Keratinocyte (primary cell): ENCODE results near the gene VRK3. TPM values are rescaled to one million over a fixed set of nuclear protein-coding genes. Genes with fewer than 3 reads are reported as not detected.
"Not testable (repeated sequence)": the region's sequence is repeated elsewhere in the genome, so short reads cannot be mapped to it uniquely, and the experiment has no call there.

Experiments
- DNase-seq: peaks from one replicate; pipeline ENCODE4 v3.0.0-alpha.2; 2011; ENCODE audit warnings: low read depth, missing footprints, low spot score
- FAIRE-seq: peaks from 2 replicates; lab custom pipeline; 2011; peaks lifted over from hg19 to GRCh38; lab: Jason Lieb, UNC
- H2AFZ ChIP-seq: 2 replicates; pipeline ENCODE4 v1.6.0; 2012; ENCODE audit warnings: low read length, control low read depth, inconsistent platforms; ENCODE audit not compliant: control insufficient read depth
- H3K27ac ChIP-seq: 2 replicates; pipeline ENCODE4 v1.5.1; 2011; ENCODE audit warnings: low read length; ENCODE audit not compliant: control insufficient read depth, insufficient read depth
- H3K27me3 ChIP-seq: 3 replicates; pipeline ENCODE4 v1.6.0; 2011; ENCODE audit warnings: low read length; ENCODE audit not compliant: control insufficient read depth, insufficient read depth; ENCODE audit errors: extremely low read depth
- H3K36me3 ChIP-seq, 2 experiments: 2 replicates in 1 of 2; 3 replicates in 1 of 2; pipeline ENCODE4 v1.5.1; 2011; ENCODE audit warnings: low read length in 2 of 2, mild to moderate bottlenecking in 1 of 2; ENCODE audit not compliant: control insufficient read depth in 2 of 2, insufficient read depth in 2 of 2; ENCODE audit errors: extremely low read depth in 1 of 2
- H3K4me1 ChIP-seq: 3 replicates; pipeline ENCODE4 v1.5.1; 2011; ENCODE audit warnings: low read length; ENCODE audit not compliant: control insufficient read depth, insufficient read depth; ENCODE audit errors: extremely low read depth
- H3K4me2 ChIP-seq: 3 replicates; pipeline ENCODE4 v1.6.0; 2011; ENCODE audit warnings: low read depth, low read length; ENCODE audit not compliant: control insufficient read depth, insufficient read depth; ENCODE audit errors: extremely low read depth
- H3K4me3 ChIP-seq, 3 experiments: fragments of 200-600 bp in 1 of 3; sonication (generic) in 1 of 3; 2 replicates in 2 of 3; 3 replicates in 1 of 3; pipeline ENCODE4 v1.5.1; 2011 to 2016; ENCODE audit warnings: low read length in 3 of 3, mild to moderate bottlenecking in 3 of 3, control low read depth in 2 of 3, inconsistent platforms in 1 of 3, low read depth in 1 of 3, mixed read lengths in 1 of 3, mixed run types in 1 of 3, moderate library complexity in 1 of 3; ENCODE audit not compliant: control insufficient read depth in 2 of 3, insufficient read depth in 2 of 3; ENCODE audit errors: extremely low read depth in 1 of 3
- H3K79me2 ChIP-seq: 2 replicates; pipeline ENCODE4 v1.6.0; 2012; ENCODE audit warnings: low read length; ENCODE audit not compliant: control insufficient read depth, insufficient read depth
- H3K9ac ChIP-seq: 3 replicates; pipeline ENCODE4 v1.6.0; 2011; ENCODE audit warnings: low read length; ENCODE audit not compliant: control insufficient read depth, insufficient read depth; ENCODE audit errors: extremely low read depth
- H3K9me1 ChIP-seq: 3 replicates; pipeline ENCODE4 v1.6.0; 2011; ENCODE audit warnings: low read length; ENCODE audit not compliant: control insufficient read depth, insufficient read depth; ENCODE audit errors: extremely low read depth
- H3K9me3 ChIP-seq: 2 replicates; pipeline ENCODE4 v1.5.1; 2012; ENCODE audit warnings: low read depth, low read length; ENCODE audit not compliant: control insufficient read depth
- H4K20me1 ChIP-seq: 3 replicates; pipeline ENCODE4 v1.6.0; 2011; ENCODE audit warnings: low read length; ENCODE audit not compliant: control insufficient read depth, insufficient read depth; ENCODE audit errors: extremely low read depth
- CTCF ChIP-seq, 3 experiments: IDR thresholded peaks in 1 of 3; conservative IDR thresholded peaks in 1 of 3; optimal IDR thresholded peaks in 1 of 3; 2 replicates in 2 of 3; 3 replicates in 1 of 3; pipeline versions ENCODE3 to v1.5.1; 2011; ENCODE audit warnings: low read length in 3 of 3, mild to moderate bottlenecking in 3 of 3, moderate library complexity in 2 of 3, control low read depth in 1 of 3, inconsistent platforms in 1 of 3; ENCODE audit not compliant: insufficient read depth in 2 of 3; ENCODE audit errors: extremely low read depth in 1 of 3
- EZH2 ChIP-seq: IDR thresholded peaks from one replicate; pipeline ENCODE4 v1.6.1; 2012; ENCODE audit warnings: inconsistent platforms, mild to moderate bottlenecking, low read length, moderate library complexity
- dilution Hi-C: fragments of 300-500 bp; cut with MboI; formaldehyde crosslinking; loops from one replicate; pipeline ENCODE4 v1.7.0; 2020; ENCODE audit warnings: low sequenced_read_pairs; ENCODE audit not compliant: extremely low pct_ligation_motif_present
- polyA minus RNA-seq, 3 experiments: library from RNA; depleted of rRNA, polyadenylated mRNA; stranded (reverse); fragments of >200 nt; gene quantifications; 1 replicate in 1 of 3; 2 replicates in 1 of 3; 3 replicates in 1 of 3; pipeline ENCODE4 v1.2.3, GENCODE V29; 2011
- polyA plus RNA-seq, 5 experiments: library from polyadenylated mRNA; depleted of rRNA in 3 of 5; stranded (reverse) in 3 of 5; stranded (forward) in 1 of 5; unstranded in 1 of 5; fragments of >200 nt; gene quantifications; 1 replicate in 1 of 5; 2 replicates in 3 of 5; 3 replicates in 1 of 5; pipeline versions ENCODE4 v1.2.1 to v1.2.3, GENCODE V29; 2011 to 2012; ENCODE audit warnings: missing spikeins in 2 of 5, low read depth in 1 of 5, low replicate concordance in 1 of 5

The VRK3 gene
- polyA plus RNA-seq (15.6 to 36.0 TPM (median 16.2 TPM) in 3 replicates), polyA minus RNA-seq (12.5 to 30.3 TPM (median 15.5 TPM) in 3 replicates)
- polyA plus RNA-seq (2011; ENCODE audit: low read depth), result 27.6 TPM
- 21.6 and 25.9 TPM in 2 replicates for polyA plus RNA-seq (2011; cell fraction: cytosol; rRNA removed)
- polyA plus RNA-seq (2011; cell fraction: nucleus; rRNA removed), result 44.4 and 46.5 TPM in 2 replicates
- polyA plus RNA-seq (2012; ENCODE audit: low replicate concordance), result 21.0 and 26.0 TPM in 2 replicates
- 5.8 TPM for polyA minus RNA-seq (2011; cell fraction: cytosol; rRNA and poly(A)+ RNA removed)
- 10.8 and 25.1 TPM in 2 replicates for polyA minus RNA-seq (2011; cell fraction: nucleus; rRNA and poly(A)+ RNA removed)

GRCh38 chr19:50025022-50025793 is at the start of gene VRK3:
Gene VRK3, minus strand, starts transcription at chr19:50025372. Its CDS starts 9,210 bp downstream, at chr19:50016162.
- TF ChIP-seq EZH2 (no peak), CTCF (optimal IDR thresholded peaks at IDR 0.05 in 1 of 3, IDR thresholded peaks at IDR 0.05 in 1 of 3, conservative IDR thresholded peaks at IDR 0.05 in 1 of 3; ENCODE audit: extremely low read depth in 1 of 3, insufficient read depth in 2 of 3, low read length in 3 of 3) (peak in 2 of 3 experiments; percentile 10 to 31)
- Histone ChIP-seq H3K36me3 (peaks cover 3 to 10% of the 10 kb centered on the region in 2 experiments), H3K27ac (peak within 1 kb of the TSS; percentile 93), H3K9ac (peak within 1 kb of the TSS; percentile 98), H2AFZ (peak within 1 kb of the TSS; percentile 97), H3K4me3 (peak within 1 kb of the TSS; percentile 73 to 97 (median 95)), H3K4me2 (peak within 1 kb of the TSS; percentile 94), H3K9me3 (no peaks in the 10 kb centered on the region), H4K20me1 (peaks cover 3% of the 10 kb centered on the region), H3K4me1 (peaks cover 10% of the 10 kb centered on the region), H3K79me2 (peaks cover 72% of the 10 kb centered on the region), H3K27me3 (no peaks in the 10 kb centered on the region), H3K9me1 (no peaks in the 10 kb centered on the region)
- FAIRE-seq (peak; percentile 96), DNase-seq (peak; percentile 99)
- dilution Hi-C loops, result no loop called here

GRCh38 chr19:50068382-50068781 is 43.2 kb upstream of the VRK3 start:
- DNase-seq, dilution Hi-C loops, H3K27me3 ChIP-seq, H3K4me2 ChIP-seq, H3K9me3 ChIP-seq, H3K9ac ChIP-seq, FAIRE-seq, H2AFZ ChIP-seq, H3K4me1 ChIP-seq, H4K20me1 ChIP-seq, H3K27ac ChIP-seq, H3K4me3 ChIP-seq, H3K9me1 ChIP-seq, H3K79me2 ChIP-seq, H3K36me3 ChIP-seq: not testable (repeated sequence)
